ENCODE results near the gene LHX2. TPM values are rescaled to one million over a fixed set of nuclear protein-coding genes. Genes with fewer than 3 reads are reported as not detected.
"Not testable (repeated sequence)": the region's sequence is repeated elsewhere in the genome, so short reads cannot be mapped to it uniquely, and the experiment has no call there.

LHX2 gene
- total and polyA plus RNA-seq, 9 of the 15 experiments (the other 6 are each of a cell fraction or from before 2014, with no cell fraction given): 0.07 TPM; not detected in 8

GRCh38 chr9:123985869-123986268 lies 25.7 kb upstream of the LHX2 start:
- 2% methylated on average over 4 of the region's 4 CpGs for WGBS (ENCODE audit: insufficient coverage, low coverage, missing lambda C conversion rate)
- CTCF ChIA-PET (ENCODE audit: low intra/inter-chr PET ratio): no interaction called here
- H3K27ac ChIP-seq (ENCODE audit: extremely low read depth, low read depth, low read length): no peak overlapping the region
- H3K4me1 ChIP-seq (replicated peaks in 1 of 2; ENCODE audit: control insufficient read depth in 2 of 2, insufficient read depth in 2 of 2, low read length in 2 of 2): no peaks in the 10 kb centered on the region
- H2AFZ ChIP-seq (ENCODE audit: low read depth, low read length): no peak overlapping the region
- no peaks in the 10 kb centered on the region for H3K36me3 ChIP-seq (ENCODE audit: control insufficient read depth, insufficient read depth, low read length)
- intact Hi-C loops (cut with micrococcal nuclease): no loop called here
- FAIRE-seq (no peak), ATAC-seq (no peak), DNase-seq (ENCODE audit: extremely low read depth in 1 of 4, low spot score in 3 of 4) (no peak)
- no TSS peak for BruUV-seq (replicated peaks)
- H3K9ac ChIP-seq (ENCODE audit: insufficient read depth in 1 of 2, low read depth in 2 of 2, low read length in 2 of 2): no peak overlapping the region
- H3K79me2 ChIP-seq (ENCODE audit: control insufficient read depth, insufficient read depth, low read length): no peaks in the 10 kb centered on the region
- peaks cover 24 to 78% of the 10 kb centered on the region in 2 experiments for H3K27me3 ChIP-seq (ENCODE audit: control insufficient read depth in 2 of 2, insufficient read depth in 2 of 2, low read length in 2 of 2)
- no peak overlapping the region for H3K4me2 ChIP-seq (ENCODE audit: insufficient read depth, low read length)
- no peaks in the 10 kb centered on the region for H3K9me1 ChIP-seq (ENCODE audit: control insufficient read depth, insufficient read depth, low read length)
- no peaks in the 10 kb centered on the region for H3K9me3 ChIP-seq (replicated peaks; ENCODE audit: control insufficient read depth, insufficient read depth, low read depth, low read length)
- H4K20me1 ChIP-seq (replicated peaks; ENCODE audit: control insufficient read depth, insufficient read depth, low read length): peaks cover 7% of the 10 kb centered on the region; the same call in 1 of the 2 replicates
- POLR2A ChIA-PET: interaction anchor here (1.0 kb wide), 1 partner anchor 9 kb away, joined by 5 read pairs; no protein-coding TSS in a partner anchor
- no peak for TF ChIP-seq ZNF551 (CRISPR knock-in tag; IDR thresholded peaks at IDR 0.05)
- TF ChIP-seq PCBP1 (IDR thresholded peaks at IDR 0.05; ENCODE audit: low read depth, low read length, poor library complexity, severe bottlenecking): no peak
- TF ChIP-seq ZNF780A (CRISPR knock-in tag; IDR thresholded peaks at IDR 0.05): no peak
- TF ChIP-seq ZSCAN32 (CRISPR knock-in tag; IDR thresholded peaks at IDR 0.05): no peak
- in situ Hi-C loops (cut with MboI): no loop called here
- no peak overlapping the region for H3K4me3 ChIP-seq

- H3K4me3 ChIP-seq: no peak overlapping the region
- H3K27me3 ChIP-seq (ENCODE audit: control insufficient read depth in 2 of 2, insufficient read depth in 2 of 2, low read length in 2 of 2): peaks cover 22 to 56% of the 10 kb centered on the region in 2 experiments
- POLR2A ChIA-PET: interaction anchor here (1.9 kb wide), 1 partner anchor 15 kb away, joined by 6 read pairs; no protein-coding TSS in a partner anchor
- H3K79me2 ChIP-seq (ENCODE audit: control insufficient read depth, insufficient read depth, low read length): no peaks in the 10 kb centered on the region
- ATAC-seq (no peak), DNase-seq (ENCODE audit: extremely low read depth in 1 of 4, low spot score in 3 of 4) (no peak), FAIRE-seq (no peak)
- no peaks in the 10 kb centered on the region for H3K9me3 ChIP-seq (replicated peaks; ENCODE audit: control insufficient read depth, insufficient read depth, low read depth, low read length)
- no peaks in the 10 kb centered on the region for H3K9me1 ChIP-seq (ENCODE audit: control insufficient read depth, insufficient read depth, low read length)
- peaks cover 7% of the 10 kb centered on the region; the same call in 1 of the 2 replicates for H4K20me1 ChIP-seq (replicated peaks; ENCODE audit: control insufficient read depth, insufficient read depth, low read length)
- no peak overlapping the region for H2AFZ ChIP-seq (ENCODE audit: low read depth, low read length)
- in situ Hi-C loops (cut with MboI): no loop called here
- intact Hi-C loops (cut with micrococcal nuclease): no loop called here
- BruUV-seq (replicated peaks): no TSS peak
- H3K4me2 ChIP-seq (ENCODE audit: insufficient read depth, low read length): no peak overlapping the region
- no peaks in the 10 kb centered on the region for H3K4me1 ChIP-seq (replicated peaks in 1 of 2; ENCODE audit: control insufficient read depth in 2 of 2, insufficient read depth in 2 of 2, low read length in 2 of 2)
- H3K36me3 ChIP-seq (ENCODE audit: control insufficient read depth, insufficient read depth, low read length): no peaks in the 10 kb centered on the region
- no peak overlapping the region for H3K27ac ChIP-seq (ENCODE audit: extremely low read depth, low read depth, low read length)
- 1% methylated on average over 5 of the region's 5 CpGs for WGBS (ENCODE audit: insufficient coverage, low coverage, missing lambda C conversion rate)
- no peak for TF ChIP-seq NR3C1 (CRISPR knock-in tag; IDR thresholded peaks at IDR 0.05)
- CTCF ChIA-PET (ENCODE audit: low intra/inter-chr PET ratio): no interaction called here
- H3K9ac ChIP-seq (ENCODE audit: insufficient read depth in 1 of 2, low read depth in 2 of 2, low read length in 2 of 2): no peak overlapping the region
Observed at GRCh38 chr9:123990427-123990826, 21.1 kb upstream of the LHX2 start.

GRCh38 chr9:123992679-123993078 lies 18.9 kb upstream of the LHX2 start:
- H3K36me3 ChIP-seq (ENCODE audit: control insufficient read depth, insufficient read depth, low read length); H3K79me2 ChIP-seq (ENCODE audit: control insufficient read depth, insufficient read depth, low read length); DNase-seq (ENCODE audit: extremely low read depth in 1 of 4, low spot score in 3 of 4); H3K9ac ChIP-seq (ENCODE audit: insufficient read depth in 1 of 2, low read depth in 2 of 2, low read length in 2 of 2); H2AFZ ChIP-seq (ENCODE audit: low read depth, low read length); POLR2A ChIA-PET; H3K27ac ChIP-seq (ENCODE audit: extremely low read depth, low read depth, low read length); in situ Hi-C loops (cut with MboI); CTCF ChIA-PET (ENCODE audit: low intra/inter-chr PET ratio); H3K4me2 ChIP-seq (ENCODE audit: insufficient read depth, low read length); H3K9me1 ChIP-seq (ENCODE audit: control insufficient read depth, insufficient read depth, low read length); BruUV-seq (replicated peaks); intact Hi-C loops (cut with micrococcal nuclease); H3K4me1 ChIP-seq (replicated peaks in 1 of 2; ENCODE audit: control insufficient read depth in 2 of 2, insufficient read depth in 2 of 2, low read length in 2 of 2); ATAC-seq; H3K4me3 ChIP-seq; H4K20me1 ChIP-seq (replicated peaks; ENCODE audit: control insufficient read depth, insufficient read depth, low read length); H3K9me3 ChIP-seq (replicated peaks; ENCODE audit: control insufficient read depth, insufficient read depth, low read depth, low read length): not testable (repeated sequence)
- WGBS (ENCODE audit: insufficient coverage, low coverage, missing lambda C conversion rate): 0% methylated on average over 9 of the region's 16 CpGs
- FAIRE-seq: peak; percentile 71
- H3K27me3 ChIP-seq (ENCODE audit: control insufficient read depth in 2 of 2, insufficient read depth in 2 of 2, low read length in 2 of 2): peaks cover 28 to 54% of the 10 kb centered on the region in 2 experiments
